ENCODE results near the gene DUSP5. TPM values are rescaled to one million over a fixed set of nuclear protein-coding genes. Genes with fewer than 3 reads are reported as not detected.
A peak's percentile ranks its signal among the peaks of the same experiment; 100 is the strongest.

Gene DUSP5
- total RNA-seq, 1 donor from 2014 or later = 7.2 TPM

DNA sequence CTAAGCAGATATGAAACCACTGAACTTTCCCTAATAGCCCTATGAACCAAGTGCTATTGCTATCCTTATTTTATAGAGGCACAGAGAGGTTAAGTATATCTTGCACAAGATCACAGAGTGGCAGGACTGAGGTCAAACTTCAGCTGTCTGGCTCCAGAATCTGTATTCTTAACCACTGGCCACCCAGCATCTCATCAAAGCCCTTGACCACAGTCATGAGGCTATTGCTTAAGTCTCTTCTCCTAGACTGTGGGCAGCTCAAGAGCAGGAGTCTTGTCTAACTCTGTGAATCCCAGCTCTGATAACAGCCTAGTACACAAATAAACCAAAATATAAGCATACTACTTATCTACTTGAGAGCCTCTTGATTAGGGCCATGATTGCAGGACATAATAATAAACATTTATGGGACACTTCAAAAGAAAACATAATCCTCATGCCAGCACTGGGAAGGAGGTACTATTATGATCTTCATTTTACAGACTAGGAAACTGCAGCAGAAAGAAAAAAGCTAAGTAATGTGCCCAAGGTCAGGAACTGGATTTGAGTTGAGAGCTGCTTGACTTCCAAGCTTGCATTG lies 47.3 kb downstream of the DUSP5 start:
- peak; percentile 20 for DNase-seq (ENCODE audit: low spot score)

DNA sequence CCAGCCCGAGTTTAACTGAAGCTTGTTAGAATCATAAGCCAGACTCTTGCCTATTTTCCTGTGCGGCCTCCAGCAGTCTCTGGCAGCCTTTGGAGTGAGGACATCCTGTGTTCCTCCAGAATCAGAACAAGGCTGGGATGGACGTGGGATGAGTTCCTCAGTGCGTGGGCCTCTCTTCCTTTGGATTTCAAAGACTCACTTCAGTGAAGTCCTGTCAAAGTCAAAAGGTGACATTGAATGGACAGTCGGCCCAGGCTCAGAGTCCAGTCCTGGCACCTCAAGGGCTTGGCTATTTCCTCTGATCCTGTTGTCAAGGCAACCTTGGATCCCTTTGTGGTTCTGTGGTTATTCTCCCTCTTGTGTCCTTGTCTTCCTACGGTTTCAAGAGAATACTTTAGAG lies 48.4 kb downstream of the DUSP5 start:
- no peak for DNase-seq (ENCODE audit: low spot score)

DNA sequence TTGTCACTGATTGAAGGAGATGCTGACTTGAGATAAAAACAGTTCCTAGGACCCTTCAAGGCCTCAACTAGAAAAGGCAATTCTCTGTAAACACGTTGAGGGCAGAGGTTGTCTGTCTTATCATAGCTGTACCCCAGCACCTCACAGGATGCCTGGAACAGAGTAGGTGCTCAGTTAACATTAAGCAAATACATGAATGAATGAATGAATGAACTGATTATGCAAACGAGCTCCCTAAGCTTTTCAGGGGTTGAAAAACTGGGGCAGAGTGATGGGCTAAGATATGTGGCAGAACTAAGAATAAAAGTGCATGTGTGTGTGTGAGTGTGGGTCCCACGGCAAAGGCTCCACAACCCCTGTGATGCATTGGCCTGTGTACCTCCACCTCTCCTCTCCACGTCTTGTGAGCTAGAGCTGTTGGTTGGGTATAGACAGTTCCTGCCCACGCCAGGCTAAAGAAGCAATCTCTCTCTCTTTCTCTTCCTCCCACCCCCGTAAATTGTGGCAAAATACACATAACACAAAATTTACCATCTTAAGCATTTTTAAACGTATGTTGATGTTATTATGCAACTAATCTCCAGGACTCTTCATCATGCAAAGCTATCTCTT lies 48.9 kb downstream of the DUSP5 start:
- no peak for DNase-seq (ENCODE audit: low spot score)

DNA sequence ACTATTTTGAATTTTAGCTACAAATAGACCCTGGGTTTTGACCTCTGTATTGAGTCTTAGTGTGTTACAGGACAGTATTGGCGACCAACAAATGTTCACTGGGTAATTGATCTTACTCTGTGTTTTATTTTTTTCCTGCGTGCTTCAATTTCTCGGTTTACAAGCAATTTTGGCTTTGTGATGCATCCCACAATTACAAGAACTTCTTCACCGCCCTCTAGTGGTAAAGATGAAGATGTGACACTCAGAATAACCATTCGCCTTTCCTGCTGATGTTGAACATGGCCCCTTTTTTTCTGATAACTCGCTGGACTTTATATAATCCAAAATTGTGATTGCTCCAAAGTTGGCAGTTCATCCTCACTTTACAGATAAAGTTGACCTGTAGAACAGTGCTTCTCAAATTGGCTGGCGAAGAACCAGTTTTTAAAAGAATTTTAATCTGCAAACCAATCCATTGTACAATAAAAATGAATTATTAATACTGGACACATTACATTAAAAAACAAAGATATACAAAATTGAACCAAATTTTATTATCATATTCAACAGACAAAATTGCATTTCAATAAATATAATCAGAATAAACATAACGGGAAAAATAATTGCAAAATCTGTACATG lies 49.5 kb downstream of the DUSP5 start:
- peak; percentile 75 for DNase-seq (ENCODE audit: low spot score)

DNA sequence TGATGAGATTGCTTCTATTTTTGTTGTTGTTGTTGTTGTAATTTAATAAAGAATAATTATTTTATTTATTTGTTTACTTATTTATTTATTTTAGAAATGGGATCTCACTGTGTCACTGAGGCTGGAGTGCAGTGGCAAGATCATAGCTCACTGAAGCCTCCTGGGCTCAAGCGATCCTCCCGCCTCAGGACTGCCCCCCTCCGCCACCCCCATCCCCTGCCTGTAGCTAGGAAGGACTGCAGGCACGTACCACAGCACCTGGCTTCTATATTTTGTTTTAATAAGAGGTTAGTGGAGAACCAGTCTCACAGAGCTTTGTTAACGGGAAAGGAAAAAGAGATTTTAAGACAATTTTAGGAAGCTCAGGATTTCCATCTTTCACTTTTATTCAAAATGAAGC lies 50.3 kb downstream of the DUSP5 start:
- DNase-seq (ENCODE audit: low spot score) = no peak

DNA sequence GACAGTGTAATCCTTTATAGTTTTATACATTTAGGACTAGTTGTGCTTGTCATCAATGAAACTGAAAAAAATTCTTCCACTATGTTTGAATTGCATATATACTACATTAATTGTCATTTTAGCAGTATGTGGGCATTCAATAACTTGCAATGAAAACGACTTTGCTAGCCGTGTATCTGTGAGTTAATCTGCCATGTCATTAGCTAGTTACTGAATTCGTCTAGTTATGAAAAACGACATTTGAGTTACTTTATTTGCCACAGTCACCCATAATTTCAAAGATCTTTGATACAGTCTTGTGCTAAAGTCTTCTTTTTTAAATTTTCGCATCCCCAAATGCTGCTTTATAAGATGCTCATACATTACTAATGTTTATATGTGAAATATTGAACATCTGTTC lies 51.5 kb downstream of the DUSP5 start:
- DNase-seq (ENCODE audit: low spot score) = no peak

DNA sequence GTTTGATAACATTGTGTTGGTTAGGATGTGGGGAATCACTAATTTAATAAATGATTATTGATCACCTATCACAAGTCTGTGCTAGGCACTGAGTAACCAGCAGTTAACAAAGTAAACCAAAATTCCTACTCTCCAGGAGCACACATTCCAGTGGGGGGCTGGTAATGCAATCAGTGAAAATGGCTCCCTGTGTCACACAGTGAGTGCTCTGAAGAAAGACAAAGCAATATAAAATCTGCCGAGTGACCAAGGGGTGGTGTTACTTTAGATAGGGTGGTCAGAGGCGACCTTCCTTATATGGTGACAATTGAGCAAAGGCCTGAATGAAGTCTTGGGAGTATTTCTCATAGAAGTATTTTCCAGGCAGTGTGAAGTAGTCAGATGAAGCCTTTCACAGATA lies 56.2 kb downstream of the DUSP5 start:
- no peak for DNase-seq (ENCODE audit: low spot score)

DNA sequence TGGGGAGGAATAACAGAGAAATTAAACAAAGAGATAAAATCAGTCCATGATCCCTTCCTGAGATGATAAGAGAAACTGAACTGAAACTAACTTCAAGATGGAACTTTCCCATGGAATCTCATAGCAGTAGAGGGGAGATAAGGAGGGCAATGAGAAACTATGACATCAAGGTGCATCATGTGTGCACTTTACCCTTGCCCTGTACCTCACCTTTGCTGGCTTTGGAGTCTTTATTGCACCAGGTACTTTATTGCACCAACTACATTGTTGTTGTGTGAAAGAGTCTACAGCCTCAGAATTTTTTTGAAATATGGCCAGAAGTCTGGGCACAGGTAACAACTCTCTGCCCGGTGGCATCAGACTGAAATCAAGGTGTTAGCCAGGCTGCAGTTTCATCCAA lies 58.6 kb downstream of the DUSP5 start:
- no peak for DNase-seq (ENCODE audit: low spot score)

DNA sequence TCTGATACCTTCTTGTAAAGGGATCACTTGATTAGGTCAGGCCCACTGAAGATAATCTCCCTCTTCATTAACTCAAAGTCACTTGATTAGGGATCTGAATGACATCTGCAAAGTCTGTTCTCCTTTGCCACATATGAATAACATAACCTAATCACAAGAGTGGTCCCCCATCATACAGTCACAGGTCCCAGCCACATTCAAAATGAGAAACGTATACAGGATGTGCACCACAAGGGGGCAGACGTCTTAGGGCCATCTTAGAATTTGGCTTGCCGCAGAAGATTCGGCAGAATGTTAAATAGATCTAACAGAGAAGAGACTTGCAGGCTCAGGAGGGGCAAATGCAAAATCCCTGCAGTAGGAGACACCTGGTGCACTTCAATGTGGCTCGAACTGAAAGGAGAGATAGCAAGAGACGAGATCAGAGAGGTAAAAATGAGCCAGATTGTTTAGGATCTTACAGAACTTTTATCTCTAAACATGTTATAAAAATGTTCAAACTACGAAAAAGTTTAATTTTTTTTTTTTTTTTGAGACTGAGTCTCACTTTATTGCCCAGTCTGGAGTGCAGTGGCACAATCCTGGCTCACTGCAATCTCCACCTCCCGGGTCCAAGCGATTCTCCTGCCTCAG lies 59.4 kb downstream of the DUSP5 start:
- peak; percentile 11 for DNase-seq (ENCODE audit: low spot score)

DNA sequence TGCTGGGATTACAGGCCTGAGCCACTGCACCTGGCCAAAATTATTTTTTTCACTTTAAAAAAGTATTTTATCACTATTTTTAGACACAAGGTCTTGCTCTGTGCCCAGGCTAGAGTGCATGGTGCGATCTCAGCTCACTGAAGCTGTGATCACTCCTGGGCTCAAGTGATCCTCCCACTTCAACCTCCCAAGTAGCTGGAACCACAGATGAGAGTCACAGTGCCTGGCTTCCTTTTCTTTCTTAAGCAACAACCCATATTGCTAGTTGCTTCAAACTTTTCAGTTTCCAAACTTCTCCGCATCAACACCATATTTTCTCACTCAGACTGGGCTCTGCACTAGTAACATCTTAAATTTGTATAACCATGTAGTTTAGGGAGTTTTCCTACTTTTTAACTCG lies 60.3 kb downstream of the DUSP5 start:
- no peak for DNase-seq (ENCODE audit: low spot score)

DNA sequence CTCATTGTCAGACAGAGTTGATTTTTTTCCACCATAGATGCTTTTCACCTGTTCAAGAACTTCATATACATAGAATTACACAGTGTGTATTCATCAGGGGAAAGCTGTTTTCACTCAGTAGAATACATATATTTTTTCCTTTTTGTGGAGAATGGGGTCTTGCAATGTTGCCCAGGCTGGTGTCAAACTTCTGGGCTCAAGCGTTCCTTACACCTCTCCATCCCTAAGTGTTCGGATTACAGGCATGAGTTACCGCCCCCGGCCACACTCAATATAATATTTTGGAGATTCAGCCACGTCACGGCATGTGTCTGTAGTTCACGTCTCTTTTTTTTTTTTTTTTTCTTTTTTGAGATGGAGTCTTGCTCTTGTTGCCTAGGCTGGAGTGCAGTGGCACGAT lies 62.3 kb downstream of the DUSP5 start:
- no peak for DNase-seq (ENCODE audit: low spot score)

Other genes starting within 250 kb of the DUSP5 start
- 17.1 TPM for gene SMNDC1, start 193.0 kb upstream of the DUSP5 start, total RNA-seq (ENCODE audit: insufficient read depth, low replicate concordance)
- gene SMC3, start 69.8 kb downstream of the DUSP5 start, total RNA-seq (ENCODE audit: insufficient read depth, low replicate concordance) = 32.3 TPM
- gene RBM20, start 146.4 kb downstream of the DUSP5 start, total RNA-seq (ENCODE audit: insufficient read depth, low replicate concordance) = 2.2 TPM

Measured in umbilical cord (tissue), 2 donors.